Brain microvascular endothelial cell (primary cell): ENCODE data around the gene TP53TG5.

Source experiments
- DNase-seq: peaks from one replicate; pipeline ENCODE4 v3.0.0-alpha.2; 2020
- H3K27ac ChIP-seq: fragments of 250-450 bp; sonication (Bioruptor Pico); 2 replicates; pipeline ENCODE4 v1.5.1; 2020; ENCODE audit warnings: mild to moderate bottlenecking, moderate library complexity
- H3K27me3 ChIP-seq: fragments of 250-450 bp; sonication (Bioruptor Pico); replicated peaks from 2 replicates; pipeline ENCODE4 v1.5.1; 2020; ENCODE audit warnings: mild to moderate bottlenecking
- H3K36me3 ChIP-seq: fragments of 250-450 bp; sonication (Bioruptor Pico); replicated peaks from 2 replicates; pipeline ENCODE4 v1.5.1; 2020; ENCODE audit warnings: mild to moderate bottlenecking
- H3K4me3 ChIP-seq: 2 replicates; pipeline ENCODE4 v1.5.1; 2011; ENCODE audit warnings: low read depth, mild to moderate bottlenecking, control low read depth, low read length, moderate library complexity
- in situ Hi-C: cut with HindIII; loops from 2 replicates; pipeline ENCODE4 v1.10.0; 2017; ENCODE audit warnings: low sequenced_read_pairs, low pct_ligation_motif_present
- TF ChIP-seq, protein P1 (sequence below): IDR thresholded peaks from 2 replicates; pipeline ENCODE4 v1.5.1; 2011; ENCODE audit warnings: low read depth, mild to moderate bottlenecking, moderate library complexity, low read length, control low read depth, inconsistent platforms; ENCODE audit errors: missing control alignments

The TP53TG5 gene

DNA sequence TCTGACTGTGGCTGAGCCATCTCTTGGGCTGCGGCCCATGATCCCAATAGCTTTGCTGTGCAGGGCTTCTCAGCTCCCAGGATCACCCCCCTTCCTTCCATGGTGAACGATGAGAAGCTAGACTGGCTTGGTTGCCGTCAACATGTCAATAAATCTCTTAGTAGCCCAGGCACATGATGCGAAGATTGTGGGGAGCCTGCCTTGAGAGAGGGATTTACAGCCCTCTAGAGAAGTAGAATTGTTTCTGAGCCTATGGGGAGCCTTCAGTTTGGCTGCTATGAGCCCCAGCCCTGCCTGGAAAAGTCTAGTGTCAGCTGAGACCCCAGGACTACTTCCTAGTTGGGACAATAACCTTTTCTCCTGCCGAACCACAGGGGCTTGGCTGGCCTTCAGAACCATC lies 34.5 kb upstream of the TP53TG5 start:
- Histone ChIP-seq H3K4me3 (no peak overlapping the region), H3K27me3 (no peaks in the 10 kb centered on the region), H3K36me3 (peaks cover 3% of the 10 kb centered on the region), H3K27ac (no peak overlapping the region)
- in situ Hi-C loops: no loop called here
- TF ChIP-seq, protein P1, sequence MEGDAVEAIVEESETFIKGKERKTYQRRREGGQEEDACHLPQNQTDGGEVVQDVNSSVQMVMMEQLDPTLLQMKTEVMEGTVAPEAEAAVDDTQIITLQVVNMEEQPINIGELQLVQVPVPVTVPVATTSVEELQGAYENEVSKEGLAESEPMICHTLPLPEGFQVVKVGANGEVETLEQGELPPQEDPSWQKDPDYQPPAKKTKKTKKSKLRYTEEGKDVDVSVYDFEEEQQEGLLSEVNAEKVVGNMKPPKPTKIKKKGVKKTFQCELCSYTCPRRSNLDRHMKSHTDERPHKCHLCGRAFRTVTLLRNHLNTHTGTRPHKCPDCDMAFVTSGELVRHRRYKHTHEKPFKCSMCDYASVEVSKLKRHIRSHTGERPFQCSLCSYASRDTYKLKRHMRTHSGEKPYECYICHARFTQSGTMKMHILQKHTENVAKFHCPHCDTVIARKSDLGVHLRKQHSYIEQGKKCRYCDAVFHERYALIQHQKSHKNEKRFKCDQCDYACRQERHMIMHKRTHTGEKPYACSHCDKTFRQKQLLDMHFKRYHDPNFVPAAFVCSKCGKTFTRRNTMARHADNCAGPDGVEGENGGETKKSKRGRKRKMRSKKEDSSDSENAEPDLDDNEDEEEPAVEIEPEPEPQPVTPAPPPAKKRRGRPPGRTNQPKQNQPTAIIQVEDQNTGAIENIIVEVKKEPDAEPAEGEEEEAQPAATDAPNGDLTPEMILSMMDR: no peak
- no peak for DNase-seq

DNA sequence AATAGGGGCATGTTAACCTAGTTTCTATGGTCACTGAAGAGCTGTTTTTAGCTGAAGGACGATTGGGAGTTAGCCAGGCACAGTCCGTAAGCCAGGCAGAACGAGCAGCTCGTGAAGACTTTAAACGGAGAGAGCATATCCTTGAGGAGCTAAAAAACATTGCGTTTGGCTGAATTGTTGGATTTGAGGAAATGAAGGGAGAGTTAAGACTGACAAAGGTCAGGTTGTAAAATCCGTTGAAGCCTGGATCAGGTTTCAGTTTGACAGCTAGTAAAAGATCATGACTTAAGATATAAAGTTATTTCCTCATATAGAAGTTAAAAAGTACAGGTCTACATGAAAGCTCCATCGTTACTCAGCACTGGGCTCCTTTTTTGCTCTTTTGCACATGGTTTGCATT lies 32.8 kb upstream of the TP53TG5 start:
- H3K27me3 ChIP-seq: no peaks in the 10 kb centered on the region

DNA sequence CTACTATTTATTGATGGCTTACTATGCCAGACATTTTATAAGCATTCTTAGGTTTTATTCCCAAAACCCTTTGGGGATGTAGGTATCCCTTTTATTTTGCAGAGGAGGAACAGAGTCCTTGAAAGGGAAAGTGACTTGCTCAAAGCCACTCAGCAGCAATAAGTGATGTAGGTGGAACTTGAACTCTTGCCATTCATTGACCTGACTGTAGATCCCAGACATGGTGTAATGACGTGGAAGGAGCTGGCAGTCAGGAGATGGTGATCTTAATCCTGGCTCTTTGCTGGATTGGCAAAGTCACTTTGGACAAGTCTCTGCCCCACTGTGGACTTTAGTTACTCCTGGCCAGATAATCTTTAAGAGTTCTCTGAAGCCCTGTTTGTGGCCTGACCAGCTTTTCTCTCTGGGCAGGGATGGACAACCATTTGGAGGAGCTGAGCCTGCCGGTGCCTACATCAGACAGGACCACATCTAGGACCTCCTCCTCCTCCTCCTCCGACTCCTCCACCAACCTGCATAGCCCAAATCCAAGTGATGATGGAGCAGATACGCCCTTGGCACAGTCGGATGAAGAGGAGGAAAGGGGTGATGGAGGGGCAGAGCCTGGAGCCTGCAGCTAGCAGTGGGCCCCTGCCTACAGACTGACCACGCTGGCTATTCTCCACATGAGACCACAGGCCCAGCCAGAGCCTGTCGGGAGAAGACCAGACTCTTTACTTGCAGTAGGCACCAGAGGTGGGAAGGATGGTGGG lies 31.6 kb upstream of the TP53TG5 start:
- Histone ChIP-seq H3K36me3 (peaks cover 3% of the 10 kb centered on the region), H3K27me3 (no peaks in the 10 kb centered on the region), H3K4me3 (no peak overlapping the region), H3K27ac (no peak overlapping the region)
- no peak for DNase-seq
- in situ Hi-C loops: no loop called here
- TF ChIP-seq, protein P1: no peak

More for the DNA sequence above, 32.8 kb upstream of the TP53TG5 start:
- Histone ChIP-seq H3K4me3 (no peak overlapping the region), H3K36me3 (peaks cover 3% of the 10 kb centered on the region), H3K27ac (no peak overlapping the region)
- no peak for DNase-seq
- TF ChIP-seq, protein P1: no peak
- in situ Hi-C loops: no loop called here

DNA sequence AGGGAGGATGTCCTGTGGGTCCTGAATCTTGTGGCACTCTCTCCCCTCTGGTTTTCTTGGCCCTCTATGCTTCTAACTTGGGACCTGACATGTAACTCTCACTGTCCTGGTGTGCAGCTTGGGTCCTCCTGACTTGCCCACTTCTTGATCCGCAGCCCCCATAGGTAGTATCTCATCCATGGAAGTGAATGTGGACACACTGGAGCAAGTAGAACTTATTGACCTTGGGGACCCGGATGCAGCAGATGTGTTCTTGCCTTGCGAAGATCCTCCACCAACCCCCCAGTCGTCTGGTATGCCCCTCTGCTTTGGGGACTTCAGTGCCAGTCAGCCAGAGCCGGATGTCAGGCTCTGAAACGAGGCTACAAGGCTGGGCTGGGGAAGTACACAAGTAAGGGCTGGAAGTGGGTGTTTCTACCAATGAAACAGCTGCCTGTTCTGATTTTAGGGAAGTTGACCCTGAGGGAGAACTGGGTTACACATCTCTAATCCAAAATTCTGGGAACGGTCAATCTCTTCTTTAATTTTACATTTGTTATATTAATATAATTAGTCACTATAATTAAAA lies 30.6 kb upstream of the TP53TG5 start:
- DNase-seq: no peak
- no peak overlapping the region for H3K27ac ChIP-seq
- in situ Hi-C loops: no loop called here

DNA sequence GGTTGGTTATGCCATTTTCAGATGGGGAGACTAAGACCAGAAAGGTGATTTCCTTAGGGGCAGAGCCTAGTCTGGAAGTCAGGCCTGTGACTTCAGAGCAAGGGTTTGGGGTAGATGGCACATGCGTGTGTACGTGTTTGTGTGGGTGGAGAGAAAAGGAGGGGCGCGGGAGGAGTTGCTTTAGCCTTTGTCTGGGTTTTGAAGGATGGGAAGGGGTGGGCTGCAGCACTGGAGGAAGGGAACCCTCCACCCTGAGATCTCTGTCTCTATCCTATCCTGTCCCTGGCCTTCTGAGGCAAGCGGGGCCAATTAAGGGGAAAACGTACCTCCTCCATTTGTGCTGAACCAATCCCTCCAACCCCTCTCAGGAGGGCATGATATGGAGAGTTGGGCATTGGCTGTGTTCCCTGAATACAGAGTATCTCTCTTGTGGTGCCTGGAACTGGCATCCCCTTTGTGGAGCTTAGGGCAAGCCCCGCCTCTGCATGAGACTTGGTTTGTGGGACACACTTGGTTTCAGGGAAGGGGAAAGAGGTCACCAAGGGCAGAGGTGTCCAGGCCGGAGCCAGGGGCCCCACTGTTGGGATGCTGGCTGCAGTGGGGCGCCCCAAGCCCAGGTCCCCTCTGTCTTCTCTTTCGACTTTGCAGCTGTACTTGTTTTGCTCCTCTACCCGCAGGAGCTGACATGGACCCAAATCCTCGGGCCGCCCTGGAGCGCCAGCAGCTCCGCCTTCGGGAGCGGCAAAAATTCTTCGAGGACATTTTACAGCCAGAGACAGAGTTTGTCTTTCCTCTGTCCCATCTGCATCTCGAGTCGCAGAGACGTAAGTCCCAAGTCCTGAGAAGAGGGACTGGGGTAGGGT lies 29.9 kb upstream of the TP53TG5 start, which contains the start of gene DBNDD2:
Gene DBNDD2 (plus strand): TSS at position 507 of the 863 bp plus-strand sequence. CDS start 179 bp downstream, at position 686.
- TF ChIP-seq, protein P1: no peak
- H3K36me3 ChIP-seq: peaks cover 3% of the 10 kb centered on the region
- peak within 1 kb of the TSS; percentile 34 for H3K27ac ChIP-seq
- in situ Hi-C loops: no loop called here
- DNase-seq: no peak
- peak within 1 kb of the TSS; percentile 61 for H3K4me3 ChIP-seq
- no peaks in the 10 kb centered on the region for H3K27me3 ChIP-seq

More for the DNA sequence above, 30.6 kb upstream of the TP53TG5 start:
- H3K4me3 ChIP-seq: no peak overlapping the region
- H3K27me3 ChIP-seq: no peaks in the 10 kb centered on the region
- peaks cover 3% of the 10 kb centered on the region for H3K36me3 ChIP-seq
- TF ChIP-seq, protein P1: no peak
